Stimulated activated CD8-positive, alpha-beta memory T cell treated with anti-CD3 and anti-CD28 coated beads, Interleukin-7, amount 100 ng/mL, for 1 hour (primary cell): ENCODE measurements around the gene CDH15.
"Not testable (repeated sequence)": the region's sequence is repeated elsewhere in the genome, so short reads cannot be mapped to it uniquely, and the experiment has no call there.

Experiments used
- DNase-seq, 2 donors: peaks; one replicate each; pipeline ENCODE4 v3.0.0-alpha.2; 2020; ENCODE audit warnings: low read depth in 2 of 2

The CDH15 gene

GRCh38 chr16:89187770-89188392 is 16.3 kb downstream of the CDH15 start:
- DNase-seq: no peak

GRCh38 chr16:89188471-89189357 is 17.2 kb downstream of the CDH15 start:
- not testable (repeated sequence) for DNase-seq

- no peak for DNase-seq
Observed at GRCh38 chr16:89189358-89190025, 17.9 kb downstream of the CDH15 start.

GRCh38 chr16:89190150-89190958 is 18.8 kb downstream of the CDH15 start:
- DNase-seq: no peak

- no peak for DNase-seq
Observed at GRCh38 chr16:89191033-89191900, 19.7 kb downstream of the CDH15 start.

- DNase-seq: no peak
Observed at GRCh38 chr16:89191901-89192185, 20.3 kb downstream of the CDH15 start.

GRCh38 chr16:89192186-89192955 is 20.8 kb downstream of the CDH15 start:
- peak; percentile 44 to 48 for DNase-seq

- DNase-seq: no peak
Observed at GRCh38 chr16:89192956-89193575, 21.5 kb downstream of the CDH15 start.

GRCh38 chr16:89193576-89194293 is 22.2 kb downstream of the CDH15 start:
- no peak for DNase-seq

- DNase-seq: no peak
Observed at GRCh38 chr16:89194340-89195311, 23.1 kb downstream of the CDH15 start.

GRCh38 chr16:89195521-89196171 is 24.1 kb downstream of the CDH15 start:
- DNase-seq: no peak

- DNase-seq: no peak
Observed at GRCh38 chr16:89197033-89197632, 25.6 kb downstream of the CDH15 start.

- no peak for DNase-seq
Observed at GRCh38 chr16:89197633-89198416, 26.3 kb downstream of the CDH15 start.

GRCh38 chr16:89198417-89199240 is 27.1 kb downstream of the CDH15 start:
- no peak for DNase-seq
